Stimulated activated CD4-positive, alpha-beta T cell treated with anti-CD3 and anti-CD28 coated beads, Interleukin-12 subunit alpha, Interleukin-12 subunit beta, amount 100 ng/mL, for 48 hours (primary cell): Measurements from ENCODE around the gene MS4A18.
"Not testable (repeated sequence)": the region's sequence is repeated elsewhere in the genome, so short reads cannot be mapped to it uniquely, and the experiment has no call there.

Source experiments
- DNase-seq, 3 donors: peaks; one replicate each; pipeline ENCODE4 v3.0.0-alpha.2; 2020; ENCODE audit warnings: low read depth in 2 of 3, low spot score in 1 of 3

The MS4A18 gene

DNA sequence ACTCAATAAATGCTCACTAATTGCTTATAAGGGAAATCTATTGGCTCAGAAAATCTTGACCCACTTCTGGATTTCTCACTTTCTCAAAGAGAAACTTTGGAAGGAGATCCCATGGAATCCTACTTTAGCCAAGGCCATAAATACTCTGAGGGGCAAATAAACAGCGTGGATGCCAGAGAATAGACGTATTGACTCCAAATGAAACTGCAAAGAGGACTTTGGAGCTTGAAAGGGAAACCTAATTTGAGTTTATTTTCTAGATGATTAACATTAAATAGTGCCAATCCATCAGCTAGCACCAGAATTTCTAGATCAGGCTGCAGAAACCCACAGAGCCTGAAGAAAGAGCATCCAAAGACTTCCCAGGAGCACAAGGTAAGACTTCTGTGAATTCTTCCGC, at the start of gene MS4A18:
Gene MS4A18, plus strand, starts transcription at position 301 of the 400 bp plus-strand sequence.
- no peak for DNase-seq

DNA sequence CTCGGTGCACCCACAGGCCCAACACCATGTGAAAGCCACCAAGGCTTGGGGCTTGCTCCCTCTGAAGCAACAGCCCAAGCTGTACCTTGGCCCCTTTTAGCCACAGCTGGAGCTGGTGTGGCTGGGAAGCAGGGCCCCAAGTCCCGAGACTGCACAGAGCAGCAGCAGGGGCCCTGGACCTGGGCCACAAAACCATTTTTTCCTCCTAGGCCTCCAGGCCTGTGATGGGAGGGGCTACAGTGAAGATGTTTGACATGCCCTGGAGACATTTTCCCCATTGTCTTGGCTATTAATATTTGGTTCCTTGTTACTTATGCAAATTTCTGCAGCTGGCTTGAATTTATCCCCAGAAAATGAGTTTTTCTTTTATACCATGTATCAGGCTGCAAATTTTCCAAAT, 46.3 kb upstream of the MS4A18 start:
- not testable (repeated sequence) for DNase-seq

DNA sequence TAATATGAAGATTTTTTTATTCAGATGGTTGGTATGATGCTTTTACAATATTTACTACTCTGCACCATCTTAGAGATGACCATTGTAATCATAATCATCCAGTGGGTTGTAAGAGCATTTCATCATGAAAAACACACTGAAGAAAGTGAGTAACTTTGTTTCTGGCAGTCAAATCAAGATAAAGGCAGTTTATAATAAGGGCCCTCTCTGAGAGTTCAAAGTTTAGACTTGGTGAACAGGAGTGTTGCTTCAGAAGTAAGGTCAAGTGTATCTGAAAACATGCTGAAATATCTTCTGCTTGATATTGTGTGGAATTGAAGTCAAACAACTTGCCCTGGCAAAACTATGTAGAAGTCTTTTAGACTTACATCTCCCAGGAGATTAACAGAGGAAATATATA, 44.6 kb upstream of the MS4A18 start:
- no peak for DNase-seq

DNA sequence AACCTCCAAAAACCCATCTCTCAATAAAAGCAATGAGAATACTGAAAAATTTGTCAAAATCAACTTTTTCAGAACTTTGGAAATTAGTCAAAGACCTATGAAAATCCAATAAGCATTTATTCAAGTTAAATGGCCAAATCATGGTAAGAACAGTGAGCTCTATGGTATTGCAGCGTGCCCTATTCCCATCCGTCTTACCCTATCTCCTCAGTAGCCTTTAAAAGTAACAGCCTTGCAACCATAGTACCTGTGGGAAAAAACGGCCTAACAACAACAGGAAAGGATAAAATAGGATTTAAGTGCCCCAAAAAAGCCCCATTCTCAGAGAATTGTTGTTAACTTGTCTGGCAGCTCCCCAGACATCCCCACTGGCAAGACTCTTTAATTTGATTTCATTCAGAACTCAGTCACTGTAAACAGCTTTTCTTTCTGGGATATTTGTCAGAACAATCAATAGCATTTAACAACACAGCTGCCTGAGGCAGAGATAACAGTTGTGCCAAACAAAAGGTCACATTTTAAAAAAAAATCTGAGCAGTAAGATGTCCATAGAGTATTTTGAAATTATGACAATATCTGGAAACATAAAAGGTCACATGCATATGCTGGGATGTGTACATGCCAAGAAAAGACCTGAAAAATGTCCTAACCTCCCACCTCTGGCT, 43.9 kb upstream of the MS4A18 start:
- no peak for DNase-seq

DNA sequence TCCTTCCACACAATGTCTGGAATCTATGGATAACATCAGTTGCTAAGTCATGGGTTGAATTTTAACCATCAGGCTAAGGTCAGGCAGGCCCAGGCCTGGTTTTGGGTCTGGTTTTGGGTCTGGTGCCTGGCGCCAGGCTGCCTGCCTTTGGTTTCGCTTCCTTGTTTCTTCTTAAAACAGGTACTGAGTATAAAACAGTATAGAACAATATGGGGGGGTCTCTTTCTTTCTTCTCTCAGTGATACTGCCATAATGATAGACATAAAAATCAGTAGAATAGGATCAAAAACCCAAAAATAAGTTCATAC, 40.0 kb upstream of the MS4A18 start:
- DNase-seq: not testable (repeated sequence)

DNA sequence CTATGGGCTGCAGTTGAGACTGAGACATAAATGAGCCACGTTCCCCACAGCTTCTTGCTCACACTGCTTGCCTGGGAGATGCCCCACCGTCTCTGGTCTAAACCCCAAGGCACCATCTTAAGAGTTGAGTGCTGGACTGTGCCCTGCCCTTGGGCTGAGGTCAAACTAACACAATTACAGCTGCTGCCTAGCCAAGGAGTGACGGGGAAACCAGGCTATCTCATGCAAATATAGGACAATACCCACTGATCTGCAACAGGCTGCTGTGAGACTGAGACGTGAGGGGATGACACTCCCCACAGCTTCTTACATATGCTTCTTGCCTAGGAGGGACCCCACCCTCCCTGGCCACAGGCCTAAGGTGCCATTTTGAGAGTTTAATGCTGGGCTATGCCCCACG, 32.9 kb upstream of the MS4A18 start:
- DNase-seq: no peak

DNA sequence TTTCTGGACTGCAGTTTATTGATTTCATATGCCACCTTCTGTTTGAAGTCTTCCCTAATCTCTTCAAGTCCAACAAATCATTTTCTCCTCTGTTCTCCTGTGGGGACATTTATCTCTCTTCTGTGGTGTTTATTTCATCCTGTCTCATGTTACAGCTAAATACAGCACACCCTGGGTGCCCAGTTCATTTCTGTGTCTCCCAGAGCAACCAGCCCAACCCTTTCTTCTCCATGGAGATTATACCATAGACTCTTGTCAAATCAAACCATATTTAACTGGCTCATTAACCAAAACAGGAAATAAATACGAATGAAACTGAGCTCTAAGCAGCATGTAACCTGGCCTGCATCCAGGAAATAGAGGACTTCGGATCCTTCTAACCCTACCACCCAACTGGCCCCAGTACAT, 25.2 kb upstream of the MS4A18 start, which contains the start of gene MS4A8:
Gene MS4A8, plus strand, starts transcription at position 329 of the 408 bp plus-strand sequence. CDS start 1,249 bp downstream, outside the sequence.
- no peak for DNase-seq

DNA sequence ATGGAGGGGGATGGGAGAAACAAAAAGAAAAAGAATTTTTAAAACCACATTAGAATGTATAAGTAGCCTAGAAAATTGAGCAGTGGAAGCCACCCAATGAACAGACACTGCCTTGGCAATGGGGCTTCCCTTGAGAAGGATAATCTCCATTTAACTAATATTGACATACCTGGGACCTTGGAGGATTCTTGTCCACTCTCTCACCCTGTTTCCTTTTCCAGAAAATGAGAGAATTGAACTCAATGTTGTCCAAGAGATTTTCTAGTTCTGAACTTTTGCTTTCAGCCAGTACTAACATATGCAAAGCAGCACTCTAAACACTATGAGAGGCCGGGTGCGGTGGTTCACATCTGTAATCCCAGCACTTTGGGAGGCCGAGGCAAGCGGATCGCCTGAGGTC, 24.6 kb upstream of the MS4A18 start:
- no peak for DNase-seq

DNA sequence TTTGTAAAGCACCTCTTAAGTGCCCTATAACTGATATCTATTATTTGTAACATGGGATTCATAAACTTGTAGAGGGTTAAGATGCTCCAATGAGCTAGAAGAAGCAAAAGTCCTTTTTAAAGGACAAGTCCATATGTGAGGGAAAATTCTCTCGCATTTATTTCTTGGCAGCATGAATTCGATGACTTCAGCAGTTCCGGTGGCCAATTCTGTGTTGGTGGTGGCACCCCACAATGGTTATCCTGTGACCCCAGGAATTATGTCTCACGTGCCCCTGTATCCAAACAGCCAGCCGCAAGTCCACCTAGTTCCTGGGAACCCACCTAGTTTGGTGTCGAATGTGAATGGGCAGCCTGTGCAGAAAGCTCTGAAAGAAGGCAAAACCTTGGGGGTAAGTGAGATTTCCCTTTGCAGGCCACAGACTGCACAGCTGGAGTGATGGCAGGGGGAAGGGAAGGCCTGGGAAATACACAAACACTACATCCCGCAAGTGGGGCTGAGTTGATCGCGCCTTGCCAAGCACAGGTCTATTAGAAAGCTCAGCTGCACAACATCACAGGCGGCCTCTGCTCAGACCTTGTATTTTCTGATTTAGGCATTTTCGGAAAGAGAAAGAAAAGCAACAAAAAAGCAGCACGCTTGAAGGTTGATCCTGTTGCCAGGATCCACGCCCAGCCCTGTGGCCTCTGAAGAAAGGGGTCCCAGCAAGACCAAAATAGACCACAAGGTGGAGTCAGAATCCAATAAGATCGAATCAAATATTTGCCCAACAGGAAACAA, 23.6 kb upstream of the MS4A18 start:
- DNase-seq: no peak

DNA sequence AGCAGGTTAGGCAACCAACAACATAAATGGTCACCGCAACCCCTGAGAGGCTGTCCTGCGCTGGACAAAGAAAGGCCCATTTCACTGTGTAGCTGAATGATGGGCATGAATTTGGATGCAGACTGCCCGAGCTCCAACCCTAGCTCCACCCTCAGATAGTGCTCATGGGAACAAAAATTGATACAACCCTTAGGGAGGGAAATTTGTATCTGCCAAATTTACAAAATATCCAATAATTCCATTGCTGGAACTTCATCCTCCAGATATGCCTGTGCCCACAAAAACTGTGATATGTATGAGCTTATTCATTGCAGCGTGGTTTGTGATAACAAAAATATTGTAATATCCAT, 23.1 kb upstream of the MS4A18 start:
- no peak for DNase-seq

DNA sequence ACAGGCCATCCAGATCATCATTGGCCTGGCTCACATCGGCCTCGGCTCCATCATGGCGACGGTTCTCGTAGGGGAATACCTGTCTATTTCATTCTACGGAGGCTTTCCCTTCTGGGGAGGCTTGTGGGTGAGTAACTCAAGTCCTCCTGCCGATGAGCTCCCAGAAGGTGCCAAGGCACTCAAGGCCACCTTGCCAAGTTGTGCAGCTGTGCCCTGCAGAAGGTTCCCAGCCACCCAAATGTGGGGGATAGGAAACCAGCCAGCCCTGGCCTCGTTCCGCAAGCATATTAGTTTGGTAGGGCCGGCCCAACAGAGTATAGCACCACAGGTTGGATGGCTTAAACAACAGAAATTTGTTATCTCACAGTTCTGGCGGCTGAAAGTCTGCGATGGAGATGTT, 21.1 kb upstream of the MS4A18 start:
- DNase-seq: no peak

DNA sequence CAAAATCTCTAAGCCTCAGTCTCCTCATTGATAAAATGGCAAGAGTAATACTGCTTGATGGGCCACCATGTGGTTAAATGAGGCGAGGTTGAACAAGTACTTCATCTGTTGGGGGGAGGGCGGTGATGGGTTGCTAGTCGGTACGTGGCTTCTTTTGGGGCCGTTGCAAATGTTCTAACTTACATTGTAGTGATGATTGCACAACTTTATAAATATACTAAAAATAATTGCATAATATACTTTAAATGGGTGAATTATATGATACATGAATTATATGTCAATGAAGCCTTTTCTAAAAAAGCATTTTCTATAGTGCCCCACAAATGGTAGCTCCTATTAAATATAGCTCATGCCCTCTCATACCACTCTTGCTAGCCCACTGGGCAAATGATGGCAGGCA, 18.6 kb upstream of the MS4A18 start:
- DNase-seq: no peak

DNA sequence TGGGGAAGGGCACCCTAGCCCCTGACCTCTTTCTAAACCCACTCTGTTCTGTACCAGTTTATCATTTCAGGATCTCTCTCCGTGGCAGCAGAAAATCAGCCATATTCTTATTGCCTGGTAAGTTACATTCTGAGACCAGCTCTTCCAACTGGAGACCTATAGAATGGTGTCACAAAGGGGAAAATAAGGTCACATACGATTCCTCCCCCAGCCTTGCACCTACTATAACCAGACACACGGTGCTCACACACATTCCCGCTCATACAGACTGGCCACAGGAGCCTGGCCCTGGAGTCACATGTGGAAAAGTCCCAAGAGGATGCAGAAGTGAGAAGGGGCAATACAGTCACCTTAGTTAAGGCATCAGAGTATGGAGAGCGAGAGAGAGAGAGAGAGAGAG, 17.6 kb upstream of the MS4A18 start:
- no peak for DNase-seq

DNA sequence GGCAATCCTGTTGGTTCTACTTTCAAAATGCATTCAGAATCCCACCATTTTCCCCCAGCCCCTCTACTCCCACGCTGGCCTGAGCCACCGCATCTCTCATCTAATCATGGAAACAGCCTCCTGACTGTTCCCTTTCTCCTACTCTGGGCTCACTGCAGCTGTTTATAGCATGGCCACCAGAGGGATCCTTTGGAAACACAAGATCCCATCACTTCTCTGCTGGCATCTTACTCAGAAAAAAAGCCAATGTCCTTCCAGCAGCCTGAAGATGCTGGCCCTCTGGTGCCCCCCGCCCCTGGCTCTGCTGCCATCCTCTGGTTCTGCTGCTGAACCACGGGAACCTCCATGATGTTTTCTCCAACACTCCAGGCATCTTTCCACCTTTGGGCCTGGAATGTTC, 14.0 kb upstream of the MS4A18 start:
- no peak for DNase-seq

DNA sequence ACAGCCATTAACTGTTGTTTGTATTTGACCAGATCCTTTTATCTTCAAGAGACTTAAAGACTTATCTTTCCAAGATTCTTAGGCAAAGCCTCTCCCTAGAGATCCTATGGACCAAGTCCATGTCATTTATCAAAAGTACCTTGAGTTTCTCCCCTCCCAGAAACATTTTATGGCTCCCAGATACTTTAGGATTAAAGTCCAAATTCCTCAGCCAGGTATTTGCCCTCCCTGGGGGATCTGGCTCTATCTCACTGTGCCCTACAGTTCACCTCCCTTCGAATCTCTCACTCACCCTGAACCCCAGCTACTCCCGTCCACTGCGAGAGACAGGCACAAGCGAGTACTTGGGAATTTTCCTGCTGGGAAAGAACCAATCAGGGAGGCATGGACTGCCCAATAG, 13.2 kb upstream of the MS4A18 start:
- no peak for DNase-seq

DNA sequence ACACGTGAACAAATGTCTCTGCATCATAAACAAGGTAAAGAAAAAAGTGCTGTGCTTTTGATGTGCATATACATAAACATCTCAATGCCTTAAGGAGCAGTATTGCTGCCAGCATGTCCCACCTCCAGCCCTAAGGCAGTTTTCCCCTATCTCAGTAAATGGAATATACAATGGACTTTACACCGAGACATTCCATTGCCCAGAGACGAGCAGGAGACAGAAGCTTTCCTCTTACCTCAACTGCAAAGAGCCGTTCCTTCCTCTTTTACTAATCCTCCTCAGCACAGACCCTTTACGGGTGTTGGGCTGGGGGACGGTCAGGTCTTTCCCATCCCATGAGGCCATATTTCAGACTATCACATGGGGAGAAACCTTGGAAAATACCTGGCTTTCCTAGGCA, 11.1 kb upstream of the MS4A18 start:
- not testable (repeated sequence) for DNase-seq

DNA sequence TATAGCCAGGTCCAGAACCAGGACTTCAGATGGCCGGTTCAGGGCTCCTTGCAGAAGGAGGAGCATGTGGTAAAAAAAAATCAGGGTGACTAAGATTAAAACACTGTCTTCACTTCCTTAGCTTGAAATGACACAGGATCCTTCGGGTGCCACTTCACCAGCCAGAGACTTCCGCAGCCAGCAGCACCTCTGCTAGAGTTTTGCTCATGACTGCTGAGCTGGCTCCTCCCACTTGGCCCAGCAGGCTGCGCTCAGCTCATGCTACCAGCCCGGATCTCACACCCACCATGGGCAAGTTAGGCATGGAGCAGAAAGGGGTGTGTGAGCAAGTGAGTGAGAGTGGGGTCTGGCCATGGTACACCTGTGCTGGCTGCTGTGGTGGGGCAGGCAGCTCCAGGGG, 6.6 kb upstream of the MS4A18 start:
- no peak for DNase-seq

DNA sequence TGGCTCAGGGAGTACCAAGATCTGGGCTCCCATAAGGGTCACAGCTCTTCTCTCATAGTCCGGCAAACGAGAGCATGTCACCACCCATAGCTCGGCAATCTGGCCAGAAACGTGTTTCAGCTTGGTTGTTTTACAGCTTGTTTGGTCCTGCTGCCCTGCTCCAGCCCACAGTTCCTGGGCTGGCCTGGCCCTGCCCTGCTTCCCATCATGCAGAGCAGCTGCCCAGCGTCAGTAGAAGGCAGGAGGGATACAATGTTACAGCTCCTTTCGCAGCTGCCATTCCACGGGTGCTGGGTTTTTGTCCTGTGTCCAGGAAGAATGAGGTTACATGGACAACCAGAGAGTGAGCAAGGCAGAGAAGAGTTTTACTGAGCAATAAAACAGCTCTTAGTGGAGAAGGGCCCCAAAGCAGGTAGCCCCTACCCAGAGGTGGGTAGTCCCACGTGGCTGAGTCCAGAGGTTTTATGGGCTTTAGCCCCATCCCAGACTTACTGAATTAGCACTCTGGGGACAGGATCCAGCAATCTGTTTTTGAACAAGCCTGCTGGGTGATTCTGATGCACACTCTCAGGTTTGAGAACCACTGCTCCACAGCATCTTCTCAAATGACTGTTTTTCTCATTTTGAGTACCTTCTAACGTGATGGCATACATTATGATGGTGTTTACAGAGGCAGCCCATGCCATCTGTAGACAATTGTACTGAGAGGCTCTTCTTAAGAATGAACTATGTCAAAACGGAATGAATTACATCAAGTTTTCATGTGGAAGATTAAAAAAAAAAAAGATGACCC, 5.8 kb upstream of the MS4A18 start:
- DNase-seq: no peak

DNA sequence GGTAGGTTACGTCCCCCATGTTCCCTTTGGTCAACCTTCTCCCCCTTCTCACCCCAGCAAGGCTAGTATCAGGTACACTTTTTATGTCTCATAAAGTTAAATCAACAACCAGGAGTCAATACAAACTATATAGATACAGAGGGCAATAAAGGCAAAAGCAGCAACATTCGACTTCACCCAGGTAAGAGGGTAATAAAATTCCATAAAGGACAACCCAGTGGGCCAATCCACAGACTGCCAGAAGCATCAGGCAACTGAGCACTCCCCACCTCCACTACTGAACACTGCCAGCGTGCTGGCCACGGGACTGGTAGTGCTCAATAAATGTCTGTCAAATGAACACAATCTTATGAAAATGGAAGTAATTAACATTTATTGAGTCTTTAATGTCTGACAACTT, 5.1 kb upstream of the MS4A18 start:
- no peak for DNase-seq

DNA sequence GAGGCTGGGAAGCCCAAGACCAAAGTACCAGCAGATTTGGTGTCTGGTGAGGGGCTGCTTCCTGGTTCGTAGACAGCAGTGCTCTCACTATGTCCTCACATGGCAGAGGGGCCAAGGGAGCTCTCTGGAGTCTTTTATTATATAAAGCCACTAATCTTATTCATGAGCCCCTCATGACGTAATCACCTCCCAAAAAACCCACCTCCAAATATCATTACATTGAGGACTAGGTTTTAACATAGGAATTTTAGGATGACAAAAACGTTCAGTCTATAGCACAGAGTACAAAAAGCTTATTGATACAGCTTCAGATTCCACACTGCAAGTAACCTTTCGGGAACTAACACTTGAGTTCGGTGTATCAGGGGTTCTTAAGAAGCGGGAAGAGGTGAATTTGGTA, 4.1 kb upstream of the MS4A18 start:
- no peak for DNase-seq

DNA sequence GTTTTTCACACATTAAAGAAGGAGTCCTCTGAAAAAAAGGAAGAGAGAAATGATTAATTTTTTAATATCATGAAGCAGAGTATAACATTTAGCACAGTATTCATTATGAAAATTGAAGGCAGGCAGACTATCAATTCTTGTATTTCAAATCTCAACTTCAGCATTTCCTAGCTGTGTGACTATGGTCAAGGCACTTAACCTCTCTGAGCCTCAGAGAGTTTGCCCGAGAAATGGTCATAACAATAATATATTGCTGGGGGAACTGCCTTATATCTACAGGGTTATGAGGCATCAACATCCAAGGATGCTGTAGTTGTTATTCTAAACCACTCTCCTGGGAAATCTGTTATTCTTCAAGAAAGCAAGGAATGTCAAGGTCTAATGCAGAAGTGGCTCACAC, 1.1 kb downstream of the MS4A18 start:
- DNase-seq: no peak

DNA sequence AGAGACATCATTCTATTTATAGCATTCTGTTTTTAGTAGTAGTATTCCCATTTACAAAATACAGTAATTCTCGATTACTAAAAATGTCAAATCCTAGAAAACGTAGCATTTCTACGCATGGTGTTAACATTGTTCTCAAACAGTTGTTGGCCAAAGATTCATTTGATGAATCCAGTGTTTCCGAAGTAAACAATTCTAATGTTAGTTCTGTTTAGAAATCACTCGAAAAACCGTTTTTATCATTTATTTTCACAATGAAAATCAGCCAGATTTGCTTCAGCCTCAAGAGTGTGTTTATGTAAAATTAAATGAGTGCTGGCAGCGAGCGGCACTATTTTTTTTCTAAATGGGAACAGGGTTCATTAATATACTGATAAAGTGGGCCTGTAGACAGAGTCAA, 7.1 kb downstream of the MS4A18 start:
- no peak for DNase-seq
